A549 (cell line): ENCODE data around the gene STN1. TPM values are rescaled to one million over a fixed set of nuclear protein-coding genes. Genes with fewer than 3 reads are reported as not detected.

Experiments used
- ATAC-seq, 2 experiments: fragments of 200-7000 bp in 1 of 2; fragments of >200 bp in 1 of 2; cut with Nextera tagmentation in 1 of 2; cut with Tn5 transposase in 1 of 2; 3 replicates each; pipeline versions ENCODE4 v1.8.0 to v1.9.1; 2018 to 2020; ENCODE audit warnings: mild to moderate bottlenecking in 1 of 2, moderate library complexity in 1 of 2
- CTCF ChIA-PET: fragments of 300-600 bp; sonication (Branson Sonifier 250); formaldehyde crosslinking; extraction: SDS; loops from one replicate; lab custom pipeline; 2021; ENCODE audit warnings: antibody characterized with exemption, inconsistent platforms; lab: Yijun Ruan, JAX
- POLR2A ChIA-PET: fragments of 350-600 bp; formaldehyde crosslinking; extraction: SDS; loops from one replicate; lab custom pipeline; 2021; ENCODE audit warnings: antibody characterized with exemption, inconsistent platforms; lab: Yijun Ruan, JAX
- DNase-seq, 2 experiments: peaks; one replicate each; pipeline versions ENCODE4 v3.0.0 to v3.0.0-alpha.2; 2011 to 2016; ENCODE audit warnings: low read depth in 1 of 2, low spot score in 1 of 2
- FAIRE-seq: peaks from 2 replicates; lab custom pipeline; 2011; peaks lifted over from hg19 to GRCh38; lab: Jason Lieb, UNC
- H3K27ac ChIP-seq, 2 experiments: fragments of >200 bp; sonication (Bioruptor Twin); formaldehyde crosslinking; 3 replicates each; pipeline ENCODE4 v1.5.1; 2016 to 2017
- H3K4me1 ChIP-seq: fragments of >200 bp; sonication (Bioruptor Twin); formaldehyde crosslinking; 3 replicates; pipeline ENCODE4 v1.6.1; 2016
- H3K4me2 ChIP-seq: fragments of >200 bp; sonication (Bioruptor Twin); formaldehyde crosslinking; 3 replicates; pipeline ENCODE4 v1.6.1; 2016
- H3K4me3 ChIP-seq: fragments of >200 bp; sonication (Bioruptor Twin); formaldehyde crosslinking; 3 replicates; pipeline ENCODE4 v1.5.1; 2016
- H3K9me3 ChIP-seq: fragments of >200 bp; sonication (Bioruptor Twin); formaldehyde crosslinking; 3 replicates; pipeline ENCODE4 v1.6.1; 2016
- CBX2 ChIP-seq: fragments of 200-600 bp; sonication (generic); IDR thresholded peaks from 2 replicates; pipeline ENCODE4 v1.6.1; 2016; ENCODE audit warnings: low read depth, mild to moderate bottlenecking, borderline replicate concordance
- CEBPB ChIP-seq, 2 experiments: fragments of >200 bp in 1 of 2; sonication (Bioruptor Twin) in 1 of 2; formaldehyde crosslinking in 1 of 2; IDR thresholded peaks; 2 replicates each; pipeline ENCODE4 v1.6.1; 2012 to 2016
- EHMT2 ChIP-seq: fragments of 200-600 bp; sonication (generic); IDR thresholded peaks from 2 replicates; pipeline ENCODE4 v1.6.1; 2016; ENCODE audit warnings: antibody characterized with exemption, low read depth, mild to moderate bottlenecking, moderate library complexity
- EP300 ChIP-seq, 2 experiments: fragments of >200 bp; sonication (Bioruptor Twin); formaldehyde crosslinking; IDR thresholded peaks; 2 replicates in 1 of 2; 3 replicates in 1 of 2; pipeline ENCODE4 v1.6.1; 2016 to 2017
- FOSB ChIP-seq: fragments of 250-450 bp; sonication (Bioruptor Pico); IDR thresholded peaks from 2 replicates; pipeline ENCODE4 v1.5.0; 2020; ENCODE audit warnings: mild to moderate bottlenecking, moderate library complexity
- FOXS1 ChIP-seq: fragments of 250-450 bp; sonication (Bioruptor Pico); IDR thresholded peaks from 2 replicates; pipeline ENCODE4 v1.5.0; 2020; ENCODE audit warnings: mild to moderate bottlenecking, moderate library complexity
- HEYL ChIP-seq: fragments of 250-450 bp; sonication (Bioruptor Pico); IDR thresholded peaks from 2 replicates; pipeline ENCODE4 v1.8.0; 2021; ENCODE audit warnings: mild to moderate bottlenecking, moderate library complexity
- HOXB13 ChIP-seq: fragments of 250-450 bp; sonication (Bioruptor Pico); IDR thresholded peaks from 2 replicates; pipeline ENCODE4 v1.5.0; 2020; ENCODE audit warnings: low read depth, mild to moderate bottlenecking, moderate library complexity
- MAZ ChIP-seq: fragments of 150-350 bp; IDR thresholded peaks from 2 replicates; pipeline ENCODE4 v1.6.1; 2014; ENCODE audit warnings: antibody characterized with exemption, low read depth, low read length, borderline replicate concordance
- NR3C1 ChIP-seq: fragments of >200 bp; sonication (Bioruptor Twin); formaldehyde crosslinking; IDR thresholded peaks from 3 replicates; pipeline ENCODE4 v1.6.1; 2017
- RCOR1 ChIP-seq: fragments of 150-350 bp; IDR thresholded peaks from 2 replicates; pipeline ENCODE4 v1.6.1; 2014; ENCODE audit warnings: antibody characterized with exemption, low read length, low read depth
- SMC3 ChIP-seq: fragments of >200 bp; sonication (Bioruptor Twin); formaldehyde crosslinking; IDR thresholded peaks from 3 replicates; pipeline ENCODE4 v1.6.1; 2018; ENCODE audit warnings: inconsistent platforms
- SREBF2 ChIP-seq: fragments of 450-650 bp; IDR thresholded peaks from 2 replicates; pipeline ENCODE4 v1.6.1; 2014; ENCODE audit warnings: mild to moderate bottlenecking, moderate library complexity
- TFCP2L1 ChIP-seq: fragments of 250-450 bp; sonication (Bioruptor Pico); IDR thresholded peaks from 2 replicates; pipeline ENCODE4 v1.5.0; 2021; ENCODE audit warnings: mild to moderate bottlenecking
- TP53 ChIP-seq: fragments of 250-450 bp; sonication (Bioruptor Pico); IDR thresholded peaks from 2 replicates; pipeline ENCODE4 v1.5.0; 2021; ENCODE audit warnings: mild to moderate bottlenecking, moderate library complexity
- ZSCAN20 ChIP-seq: fragments of 250-450 bp; sonication (Bioruptor Pico); IDR thresholded peaks from 2 replicates; pipeline ENCODE4 v1.8.0; 2022; ENCODE audit warnings: mild to moderate bottlenecking, moderate library complexity
- WGBS: methylation state at CpG from one replicate; pipeline ENCODE4 v1.1.6; 2017; ENCODE audit errors: missing lambda C conversion rate; 5-methylcytosine and 5-hydroxymethylcytosine counted together
- polyA plus RNA-seq, 4 experiments: library from polyadenylated mRNA; depleted of rRNA in 3 of 4; stranded (reverse); fragments of >200 nt; fragmentation: RNase III in 1 of 4; extraction: RNeasy Plus Mini Kit Qiagen cat#74134 plus additional on column Dnase treatment in 1 of 4; gene quantifications; 2 replicates in 3 of 4; 3 replicates in 1 of 4; pipeline ENCODE4 v1.2.3, GENCODE V29; 2011 to 2017
- TF ChIP-seq, protein P1 (sequence below): IDR thresholded peaks from 2 replicates; pipeline ENCODE4 v1.6.1; 2012
- TF ChIP-seq, protein P2 (sequence below): fragments of 450-650 bp; IDR thresholded peaks from 2 replicates; pipeline ENCODE4 v1.6.1; 2014; ENCODE audit warnings: antibody characterized with exemption
- TF ChIP-seq, protein P3 (sequence below): fragments of 200-600 bp; sonication (generic); IDR thresholded peaks from 2 replicates; pipeline ENCODE4 v1.6.1; 2016; ENCODE audit warnings: antibody characterized with exemption, mild to moderate bottlenecking, moderate library complexity
- TF ChIP-seq, protein P4 (sequence below): IDR thresholded peaks from 2 replicates; pipeline ENCODE4 v1.6.1; 2012; ENCODE audit warnings: low read depth, borderline replicate concordance
- TF ChIP-seq, protein P5 (sequence below): fragments of >200 bp; sonication (Bioruptor Twin); formaldehyde crosslinking; IDR thresholded peaks from 3 replicates; pipeline ENCODE4 v1.6.1; 2016
- TF ChIP-seq, protein P6 (sequence below): fragments of >200 bp; sonication (Bioruptor Twin); formaldehyde crosslinking; IDR thresholded peaks from 2 replicates; pipeline ENCODE4 v1.6.1; 2016
- TF ChIP-seq, protein P7 (sequence below): fragments of >200 bp; sonication (Bioruptor Twin); formaldehyde crosslinking; IDR thresholded peaks from 3 replicates; pipeline ENCODE4 v1.5.1; 2016

Gene STN1
- polyA plus RNA-seq, 2 of the 4 experiments (the other 2 are of a cell fraction): 17.1 to 34.5 TPM

DNA sequence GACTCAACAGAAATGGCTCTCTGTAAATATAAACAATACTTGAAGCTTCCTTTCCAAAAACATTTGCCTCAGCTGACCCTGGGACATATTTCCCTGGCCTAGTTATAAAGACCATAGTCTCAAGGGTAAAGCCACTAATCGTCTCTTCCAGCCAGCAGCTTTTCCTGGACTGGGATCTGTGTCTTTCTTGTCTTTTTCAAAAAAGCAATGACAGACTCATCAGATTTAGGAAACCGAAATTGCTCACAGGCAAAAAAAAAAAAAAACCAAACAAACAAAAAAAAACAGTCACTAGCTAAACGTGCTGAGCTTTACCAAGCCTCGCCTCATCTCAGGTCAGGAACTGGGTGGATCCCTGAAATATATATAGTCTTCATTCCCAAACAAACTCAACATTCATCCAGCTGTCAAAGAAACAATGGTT lies 23.5 kb downstream of the STN1 start:
- DNase-seq: no peak
- Histone ChIP-seq H3K4me1 (peaks cover 52% of the 10 kb centered on the region), H3K4me3 (no peak overlapping the region), H3K9me3 (no peaks in the 10 kb centered on the region), H3K27ac (peak overlapping the region; percentile 48 to 53), H3K4me2 (peak overlapping the region; percentile 45)
- ChIA-PET POLR2A (interaction anchor here (0.6 to 0.7 kb wide), 3 partner anchors 14 to 227 kb away, joined by 3 to 5 read pairs (median 3); no protein-coding TSS in a partner anchor), CTCF (interaction anchor here (0.7 to 3.5 kb wide), 6 partner anchors 9 to 726 kb away, joined by 3 to 17 read pairs (median 4); no protein-coding TSS in a partner anchor)
- 35% methylated on average over 4 of the region's 4 CpGs for WGBS
- TF ChIP-seq EHMT2: no peak
- no peak for TF ChIP-seq HEYL (CRISPR knock-in tag)
- TF ChIP-seq, protein P1, sequence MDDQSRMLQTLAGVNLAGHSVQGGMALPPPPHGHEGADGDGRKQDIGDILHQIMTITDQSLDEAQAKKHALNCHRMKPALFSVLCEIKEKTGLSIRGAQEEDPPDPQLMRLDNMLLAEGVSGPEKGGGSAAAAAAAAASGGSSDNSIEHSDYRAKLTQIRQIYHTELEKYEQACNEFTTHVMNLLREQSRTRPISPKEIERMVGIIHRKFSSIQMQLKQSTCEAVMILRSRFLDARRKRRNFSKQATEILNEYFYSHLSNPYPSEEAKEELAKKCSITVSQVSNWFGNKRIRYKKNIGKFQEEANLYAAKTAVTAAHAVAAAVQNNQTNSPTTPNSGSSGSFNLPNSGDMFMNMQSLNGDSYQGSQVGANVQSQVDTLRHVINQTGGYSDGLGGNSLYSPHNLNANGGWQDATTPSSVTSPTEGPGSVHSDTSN: no peak
- TF ChIP-seq, protein P2, sequence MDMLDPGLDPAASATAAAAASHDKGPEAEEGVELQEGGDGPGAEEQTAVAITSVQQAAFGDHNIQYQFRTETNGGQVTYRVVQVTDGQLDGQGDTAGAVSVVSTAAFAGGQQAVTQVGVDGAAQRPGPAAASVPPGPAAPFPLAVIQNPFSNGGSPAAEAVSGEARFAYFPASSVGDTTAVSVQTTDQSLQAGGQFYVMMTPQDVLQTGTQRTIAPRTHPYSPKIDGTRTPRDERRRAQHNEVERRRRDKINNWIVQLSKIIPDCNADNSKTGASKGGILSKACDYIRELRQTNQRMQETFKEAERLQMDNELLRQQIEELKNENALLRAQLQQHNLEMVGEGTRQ: no peak
- no peak for TF ChIP-seq FOSB
- TF ChIP-seq CBX2: no peak
- no peak for TF ChIP-seq CEBPB (IDR thresholded peaks at IDR 0.05)
- TF ChIP-seq, protein P3, sequence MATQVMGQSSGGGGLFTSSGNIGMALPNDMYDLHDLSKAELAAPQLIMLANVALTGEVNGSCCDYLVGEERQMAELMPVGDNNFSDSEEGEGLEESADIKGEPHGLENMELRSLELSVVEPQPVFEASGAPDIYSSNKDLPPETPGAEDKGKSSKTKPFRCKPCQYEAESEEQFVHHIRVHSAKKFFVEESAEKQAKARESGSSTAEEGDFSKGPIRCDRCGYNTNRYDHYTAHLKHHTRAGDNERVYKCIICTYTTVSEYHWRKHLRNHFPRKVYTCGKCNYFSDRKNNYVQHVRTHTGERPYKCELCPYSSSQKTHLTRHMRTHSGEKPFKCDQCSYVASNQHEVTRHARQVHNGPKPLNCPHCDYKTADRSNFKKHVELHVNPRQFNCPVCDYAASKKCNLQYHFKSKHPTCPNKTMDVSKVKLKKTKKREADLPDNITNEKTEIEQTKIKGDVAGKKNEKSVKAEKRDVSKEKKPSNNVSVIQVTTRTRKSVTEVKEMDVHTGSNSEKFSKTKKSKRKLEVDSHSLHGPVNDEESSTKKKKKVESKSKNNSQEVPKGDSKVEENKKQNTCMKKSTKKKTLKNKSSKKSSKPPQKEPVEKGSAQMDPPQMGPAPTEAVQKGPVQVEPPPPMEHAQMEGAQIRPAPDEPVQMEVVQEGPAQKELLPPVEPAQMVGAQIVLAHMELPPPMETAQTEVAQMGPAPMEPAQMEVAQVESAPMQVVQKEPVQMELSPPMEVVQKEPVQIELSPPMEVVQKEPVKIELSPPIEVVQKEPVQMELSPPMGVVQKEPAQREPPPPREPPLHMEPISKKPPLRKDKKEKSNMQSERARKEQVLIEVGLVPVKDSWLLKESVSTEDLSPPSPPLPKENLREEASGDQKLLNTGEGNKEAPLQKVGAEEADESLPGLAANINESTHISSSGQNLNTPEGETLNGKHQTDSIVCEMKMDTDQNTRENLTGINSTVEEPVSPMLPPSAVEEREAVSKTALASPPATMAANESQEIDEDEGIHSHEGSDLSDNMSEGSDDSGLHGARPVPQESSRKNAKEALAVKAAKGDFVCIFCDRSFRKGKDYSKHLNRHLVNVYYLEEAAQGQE: no peak
- TF ChIP-seq, protein P4, sequence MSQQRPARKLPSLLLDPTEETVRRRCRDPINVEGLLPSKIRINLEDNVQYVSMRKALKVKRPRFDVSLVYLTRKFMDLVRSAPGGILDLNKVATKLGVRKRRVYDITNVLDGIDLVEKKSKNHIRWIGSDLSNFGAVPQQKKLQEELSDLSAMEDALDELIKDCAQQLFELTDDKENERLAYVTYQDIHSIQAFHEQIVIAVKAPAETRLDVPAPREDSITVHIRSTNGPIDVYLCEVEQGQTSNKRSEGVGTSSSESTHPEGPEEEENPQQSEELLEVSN: no peak
- no peak for TF ChIP-seq SMC3
- TF ChIP-seq, protein P5, sequence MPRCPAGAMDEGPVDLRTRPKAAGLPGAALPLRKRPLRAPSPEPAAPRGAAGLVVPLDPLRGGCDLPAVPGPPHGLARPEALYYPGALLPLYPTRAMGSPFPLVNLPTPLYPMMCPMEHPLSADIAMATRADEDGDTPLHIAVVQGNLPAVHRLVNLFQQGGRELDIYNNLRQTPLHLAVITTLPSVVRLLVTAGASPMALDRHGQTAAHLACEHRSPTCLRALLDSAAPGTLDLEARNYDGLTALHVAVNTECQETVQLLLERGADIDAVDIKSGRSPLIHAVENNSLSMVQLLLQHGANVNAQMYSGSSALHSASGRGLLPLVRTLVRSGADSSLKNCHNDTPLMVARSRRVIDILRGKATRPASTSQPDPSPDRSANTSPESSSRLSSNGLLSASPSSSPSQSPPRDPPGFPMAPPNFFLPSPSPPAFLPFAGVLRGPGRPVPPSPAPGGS: no peak
- TF ChIP-seq ZSCAN20: no peak
- TF ChIP-seq FOXS1 (CRISPR knock-in tag): no peak
- no peak for TF ChIP-seq RCOR1
- no peak for TF ChIP-seq NR3C1
- TF ChIP-seq MAZ: no peak
- no peak for ATAC-seq
- FAIRE-seq: no peak

DNA sequence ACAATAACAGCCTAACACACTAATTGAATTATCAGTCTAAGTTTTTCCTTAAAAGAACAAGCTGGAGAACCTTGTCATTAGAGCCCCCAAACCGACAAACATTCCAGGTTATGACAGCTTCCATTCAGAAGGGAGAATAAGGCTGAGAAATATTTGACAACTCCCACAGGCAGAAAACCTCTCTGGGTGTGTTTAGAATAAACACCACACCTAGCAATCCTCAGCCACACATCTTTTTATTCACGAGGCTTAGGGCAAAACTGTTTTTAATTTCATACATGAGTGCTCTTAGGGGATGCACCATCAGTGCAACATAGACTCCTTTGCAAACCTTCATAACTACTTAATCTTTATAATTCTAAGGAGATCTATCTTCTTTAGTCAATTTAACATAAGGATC lies 24.2 kb downstream of the STN1 start:
- TF ChIP-seq EP300 (IDR thresholded peaks at IDR 0.05) (no peak), TFCP2L1 (CRISPR knock-in tag) (no peak), HOXB13 (CRISPR knock-in tag) (no peak), TP53 (CRISPR knock-in tag) (no peak), SREBF2 (no peak), SMC3 (no peak)
- TF ChIP-seq, protein P6, sequence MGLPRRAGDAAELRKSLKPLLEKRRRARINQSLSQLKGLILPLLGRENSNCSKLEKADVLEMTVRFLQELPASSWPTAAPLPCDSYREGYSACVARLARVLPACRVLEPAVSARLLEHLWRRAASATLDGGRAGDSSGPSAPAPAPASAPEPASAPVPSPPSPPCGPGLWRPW: no peak
- TF ChIP-seq, protein P7, sequence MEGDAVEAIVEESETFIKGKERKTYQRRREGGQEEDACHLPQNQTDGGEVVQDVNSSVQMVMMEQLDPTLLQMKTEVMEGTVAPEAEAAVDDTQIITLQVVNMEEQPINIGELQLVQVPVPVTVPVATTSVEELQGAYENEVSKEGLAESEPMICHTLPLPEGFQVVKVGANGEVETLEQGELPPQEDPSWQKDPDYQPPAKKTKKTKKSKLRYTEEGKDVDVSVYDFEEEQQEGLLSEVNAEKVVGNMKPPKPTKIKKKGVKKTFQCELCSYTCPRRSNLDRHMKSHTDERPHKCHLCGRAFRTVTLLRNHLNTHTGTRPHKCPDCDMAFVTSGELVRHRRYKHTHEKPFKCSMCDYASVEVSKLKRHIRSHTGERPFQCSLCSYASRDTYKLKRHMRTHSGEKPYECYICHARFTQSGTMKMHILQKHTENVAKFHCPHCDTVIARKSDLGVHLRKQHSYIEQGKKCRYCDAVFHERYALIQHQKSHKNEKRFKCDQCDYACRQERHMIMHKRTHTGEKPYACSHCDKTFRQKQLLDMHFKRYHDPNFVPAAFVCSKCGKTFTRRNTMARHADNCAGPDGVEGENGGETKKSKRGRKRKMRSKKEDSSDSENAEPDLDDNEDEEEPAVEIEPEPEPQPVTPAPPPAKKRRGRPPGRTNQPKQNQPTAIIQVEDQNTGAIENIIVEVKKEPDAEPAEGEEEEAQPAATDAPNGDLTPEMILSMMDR: no peak
- TF ChIP-seq, protein P1: no peak
- TF ChIP-seq, all 56 proteins: peak for 0
- ATAC-seq (no peak), FAIRE-seq (peak; percentile 81), DNase-seq (no peak)
- Histone ChIP-seq H3K9me3 (no peaks in the 10 kb centered on the region), H3K27ac (peak overlapping the region; percentile 48 to 53), H3K4me3 (no peak overlapping the region), H3K4me2 (peak overlapping the region; percentile 45), H3K4me1 (peaks cover 59% of the 10 kb centered on the region)
- ChIA-PET POLR2A (interaction anchor here (0.6 to 0.7 kb wide), 3 partner anchors 15 to 228 kb away, joined by 3 to 5 read pairs (median 3); no protein-coding TSS in a partner anchor), CTCF (interaction anchor here (0.7 to 3.5 kb wide), 5 partner anchors 9 to 726 kb away, joined by 3 to 17 read pairs (median 5); partner anchors contain the start of gene SFR1)
- 13% methylated on average over 2 of the region's 2 CpGs for WGBS
